ENCODE results near the gene CHD1L.
"Not testable (repeated sequence)": the region's sequence is repeated elsewhere in the genome, so short reads cannot be mapped to it uniquely, and the experiment has no call there.

CHD1L gene

GRCh38 chr1:147238925-147239820 is 3.3 kb upstream of the CHD1L start:
- ChIA-PET CTCF (no interaction called here), POLR2A (no interaction called here)
- DNase-seq (ENCODE audit: extremely low spot score), result no peak
- TF ChIP-seq, protein P1, sequence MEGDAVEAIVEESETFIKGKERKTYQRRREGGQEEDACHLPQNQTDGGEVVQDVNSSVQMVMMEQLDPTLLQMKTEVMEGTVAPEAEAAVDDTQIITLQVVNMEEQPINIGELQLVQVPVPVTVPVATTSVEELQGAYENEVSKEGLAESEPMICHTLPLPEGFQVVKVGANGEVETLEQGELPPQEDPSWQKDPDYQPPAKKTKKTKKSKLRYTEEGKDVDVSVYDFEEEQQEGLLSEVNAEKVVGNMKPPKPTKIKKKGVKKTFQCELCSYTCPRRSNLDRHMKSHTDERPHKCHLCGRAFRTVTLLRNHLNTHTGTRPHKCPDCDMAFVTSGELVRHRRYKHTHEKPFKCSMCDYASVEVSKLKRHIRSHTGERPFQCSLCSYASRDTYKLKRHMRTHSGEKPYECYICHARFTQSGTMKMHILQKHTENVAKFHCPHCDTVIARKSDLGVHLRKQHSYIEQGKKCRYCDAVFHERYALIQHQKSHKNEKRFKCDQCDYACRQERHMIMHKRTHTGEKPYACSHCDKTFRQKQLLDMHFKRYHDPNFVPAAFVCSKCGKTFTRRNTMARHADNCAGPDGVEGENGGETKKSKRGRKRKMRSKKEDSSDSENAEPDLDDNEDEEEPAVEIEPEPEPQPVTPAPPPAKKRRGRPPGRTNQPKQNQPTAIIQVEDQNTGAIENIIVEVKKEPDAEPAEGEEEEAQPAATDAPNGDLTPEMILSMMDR (IDR thresholded peaks at IDR 0.05; ENCODE audit: control extremely low read depth, extremely low read depth, low read depth, missing control alignments), result no peak

DNA sequence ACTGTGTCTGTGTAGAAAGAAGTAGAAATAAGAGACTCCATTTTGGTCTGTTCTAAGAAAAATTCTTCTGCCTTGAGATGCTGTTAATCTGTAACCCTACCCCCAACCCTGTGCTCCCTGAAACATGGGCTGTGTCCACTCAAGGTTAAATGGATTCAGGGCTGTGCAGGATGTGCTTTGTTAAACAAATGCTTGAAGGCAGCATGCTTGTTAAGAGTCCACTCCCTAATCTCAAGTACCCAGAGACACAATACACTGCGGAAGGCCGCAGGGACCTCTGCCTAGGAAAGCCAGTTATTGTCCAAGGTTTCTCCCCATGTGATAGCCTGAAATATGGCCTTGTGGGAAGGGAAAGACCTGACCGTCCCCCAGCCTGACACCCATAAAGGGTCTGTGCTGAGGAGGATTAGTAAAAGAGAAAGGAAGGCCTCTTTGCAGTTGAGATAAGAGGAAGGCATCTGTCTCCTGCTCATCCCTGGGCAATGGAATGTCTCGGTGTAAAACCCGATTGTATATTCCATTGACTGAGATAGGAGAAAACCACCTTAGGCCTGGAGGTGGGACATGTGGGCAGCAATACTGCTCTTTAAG is 2.3 kb upstream of the CHD1L start:
- POLR2A ChIA-PET; DNase-seq (ENCODE audit: extremely low spot score); CTCF ChIA-PET: not testable (repeated sequence)

GRCh38 chr1:147241934-147242448 is 493 bp upstream of the CHD1L start:
- ChIA-PET CTCF (interaction anchor here (0.6 to 2.5 kb wide), 24 partner anchors 10 to 363 kb away, joined by 3 to 28 read pairs (median 4); partner anchors contain the start of gene FMO5), POLR2A (interaction anchor here (0.7 kb wide), 1 partner anchor 158 kb away, joined by 9 read pairs; no protein-coding TSS in a partner anchor)
- DNase-seq (ENCODE audit: extremely low spot score), result no peak
- TF ChIP-seq, protein P1 (IDR thresholded peaks at IDR 0.05; ENCODE audit: control extremely low read depth, extremely low read depth, low read depth, missing control alignments), result no peak

- ChIA-PET POLR2A (interaction anchor here (1.2 kb wide), 1 partner anchor 159 kb away, joined by 6 read pairs; no protein-coding TSS in a partner anchor), CTCF (interaction anchor here (0.7 to 2.5 kb wide), 16 partner anchors 10 to 197 kb away, joined by 3 to 17 read pairs (median 3); no protein-coding TSS in a partner anchor)
- DNase-seq (ENCODE audit: extremely low spot score), result peak; percentile 28
- TF ChIP-seq, protein P1 (IDR thresholded peaks at IDR 0.05; ENCODE audit: control extremely low read depth, extremely low read depth, low read depth, missing control alignments), result peak; percentile 6
These were observed 773 bp downstream of the CHD1L start for GRCh38 chr1:147243228-147243685.

DNA sequence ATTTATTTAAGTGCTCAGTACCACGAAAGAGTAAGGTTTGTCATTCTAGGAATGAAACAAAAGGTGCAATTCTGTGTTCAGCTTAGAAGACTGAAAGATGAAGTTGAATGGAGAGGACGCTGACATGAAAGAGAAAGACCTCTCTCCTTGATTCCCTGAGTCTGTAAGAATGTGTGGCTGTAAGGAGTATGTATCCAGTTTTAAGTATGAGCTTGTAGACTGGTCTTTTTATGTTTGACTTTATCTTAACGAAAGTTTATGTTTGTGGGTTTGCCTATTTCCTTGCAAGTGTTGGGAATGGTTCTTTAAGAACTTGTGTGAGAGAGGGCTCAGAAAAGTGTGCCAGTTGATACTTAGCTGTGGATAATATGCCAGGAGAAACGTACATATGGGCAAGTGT is 1.4 kb downstream of the CHD1L start:
- ChIA-PET CTCF (interaction anchor here (0.7 to 2.5 kb wide), 16 partner anchors 9 to 197 kb away, joined by 3 to 17 read pairs (median 3); no protein-coding TSS in a partner anchor), POLR2A (interaction anchor here (1.2 kb wide), 1 partner anchor 160 kb away, joined by 6 read pairs; no protein-coding TSS in a partner anchor)
- TF ChIP-seq, protein P1 (IDR thresholded peaks at IDR 0.05; ENCODE audit: control extremely low read depth, extremely low read depth, low read depth, missing control alignments), result no peak
- DNase-seq (ENCODE audit: extremely low spot score), result no peak

- TF ChIP-seq, protein P1 (IDR thresholded peaks at IDR 0.05; ENCODE audit: control extremely low read depth, extremely low read depth, low read depth, missing control alignments), result no peak
- DNase-seq (ENCODE audit: extremely low spot score), result no peak
- POLR2A ChIA-PET, result no interaction called here
- CTCF ChIA-PET, result no interaction called here
These were observed 2.6 kb downstream of the CHD1L start for GRCh38 chr1:147245129-147245528.
